Esophagus (tissue), 2 donors: ENCODE results near the gene TMEM131L. TPM values are rescaled to one million over a fixed set of nuclear protein-coding genes. Genes with fewer than 3 reads are reported as not detected.
A peak's percentile ranks its signal among the peaks of the same experiment; 100 is the strongest.

Source experiments
- H3K27ac ChIP-seq, 2 donors: one replicate each; pipeline ENCODE4 v1.5.1; 2013; ENCODE audit warnings: low read depth in 2 of 2, mild to moderate bottlenecking in 2 of 2, inconsistent platforms in 1 of 2, low read length in 1 of 2, moderate library complexity in 1 of 2
- H3K27me3 ChIP-seq, 2 donors: one replicate each; pipeline ENCODE4 v1.6.1; 2013; ENCODE audit warnings: low read length in 2 of 2, control low read depth in 1 of 2, mild to moderate bottlenecking in 1 of 2; ENCODE audit not compliant: insufficient read depth in 2 of 2, control insufficient read depth in 1 of 2
- H3K36me3 ChIP-seq, 2 donors: one replicate each; pipeline ENCODE4 v1.6.1; 2013; ENCODE audit warnings: low read length in 1 of 2; ENCODE audit not compliant: control insufficient read depth in 2 of 2, insufficient read depth in 2 of 2
- H3K4me1 ChIP-seq, 2 donors: one replicate each; pipeline ENCODE4 v1.6.1; 2013; ENCODE audit warnings: low read length in 1 of 2; ENCODE audit not compliant: control insufficient read depth in 2 of 2, insufficient read depth in 2 of 2
- H3K4me3 ChIP-seq, 2 donors: one replicate each; pipeline ENCODE4 v1.5.1; 2013; ENCODE audit warnings: low read length in 2 of 2, mild to moderate bottlenecking in 2 of 2, low read depth in 1 of 2, moderate library complexity in 1 of 2
- H3K9me3 ChIP-seq, 2 donors: one replicate each; pipeline ENCODE4 v1.6.1; 2013; ENCODE audit warnings: mild to moderate bottlenecking in 2 of 2, low read depth in 1 of 2, low read length in 1 of 2, moderate library complexity in 1 of 2; ENCODE audit not compliant: control insufficient read depth in 2 of 2, insufficient read depth in 1 of 2
- WGBS, 2 donors: extraction: QIAGEN DNeasy Blood & Tissue Kit; methylation state at CpG; one replicate each; pipeline ENCODE4 v1.1.7; 2013; 5-methylcytosine and 5-hydroxymethylcytosine counted together
- polyA plus RNA-seq, 2 donors: library from polyadenylated mRNA; stranded (reverse); fragments of 200-250 nt; gene quantifications; one replicate each; pipeline ENCODE4 v1.2.3, GENCODE V29; 2013
- donor health status: healthy with polysubstance abuse.
- donor health status: Bipolar disorder and iron deficiency.

TMEM131L gene
- polyA plus RNA-seq, 2 donors = 3.4 to 4.0 TPM

DNA sequence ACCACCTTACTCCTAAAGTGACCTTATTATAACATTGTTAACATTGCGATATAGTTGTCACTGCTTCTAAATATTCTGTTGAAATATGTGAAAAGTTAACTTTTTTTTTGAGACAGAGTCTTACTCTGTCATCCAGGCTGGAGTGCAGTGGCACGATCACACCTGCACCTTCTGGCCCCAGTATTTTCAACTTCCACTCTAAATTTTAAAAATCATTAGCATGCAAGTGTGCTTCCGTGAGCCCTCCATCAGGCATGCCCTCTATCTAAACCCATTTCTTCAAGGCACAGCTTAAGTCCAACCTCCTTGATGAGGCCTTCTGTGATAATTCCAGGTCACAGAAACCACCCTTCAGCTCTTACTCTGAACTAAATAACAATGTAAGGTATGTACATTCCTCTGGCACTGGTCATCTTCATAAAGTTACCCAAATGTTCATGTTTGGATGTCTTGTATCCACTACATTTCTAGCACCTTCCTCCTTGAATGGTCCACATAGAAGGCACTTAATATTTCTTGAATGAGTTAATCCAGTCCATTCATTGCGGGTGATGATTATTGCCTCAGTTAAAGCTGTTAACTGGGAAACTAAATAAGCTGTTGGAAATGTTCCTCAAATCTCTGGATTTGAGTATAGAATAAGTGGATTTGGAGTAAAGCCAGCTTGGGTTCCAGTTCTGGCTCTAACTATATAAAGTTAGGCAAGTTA is 38.6 kb upstream of the TMEM131L start:
- Histone ChIP-seq H3K27me3 (no peaks in the 10 kb centered on the region), H3K9me3 (no peaks in the 10 kb centered on the region), H3K4me3 (no peak overlapping the region), H3K27ac (no peak overlapping the region), H3K4me1 (no peaks in the 10 kb centered on the region), H3K36me3 (no peaks in the 10 kb centered on the region)
- WGBS, 2 donors = 93% methylated on average over 4 of the region's 4 CpGs

DNA sequence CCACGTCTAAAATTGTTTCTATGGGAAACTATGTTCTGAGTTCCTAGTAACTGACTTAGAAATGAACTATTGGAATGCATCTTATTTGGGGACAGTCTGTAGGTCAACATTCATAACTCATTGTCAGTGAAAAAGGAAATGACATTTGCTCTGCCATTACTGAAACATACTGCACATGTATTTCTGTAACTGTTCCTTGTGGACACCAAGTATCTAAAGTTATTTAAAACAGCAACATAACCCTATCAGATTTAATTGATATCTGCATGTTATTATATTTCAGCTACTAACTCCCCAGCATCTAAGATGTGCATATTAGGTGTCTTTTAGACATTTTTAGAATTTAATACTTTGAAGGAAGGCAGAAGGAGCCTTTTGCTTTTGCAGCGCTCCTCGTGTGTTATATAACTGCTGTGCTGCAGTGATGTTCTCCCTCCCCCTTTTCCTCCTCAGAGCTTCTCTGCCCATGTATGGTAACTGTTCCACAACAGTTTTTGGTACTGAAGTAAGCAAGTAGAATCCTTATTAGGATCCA is 37.2 kb upstream of the TMEM131L start:
- Histone ChIP-seq H3K4me3 (no peak overlapping the region), H3K27me3 (no peaks in the 10 kb centered on the region), H3K4me1 (no peaks in the 10 kb centered on the region), H3K27ac (no peak overlapping the region), H3K36me3 (no peaks in the 10 kb centered on the region), H3K9me3 (no peaks in the 10 kb centered on the region)
- WGBS, 2 donors = 63% methylated on average over 3 of the region's 3 CpGs

DNA sequence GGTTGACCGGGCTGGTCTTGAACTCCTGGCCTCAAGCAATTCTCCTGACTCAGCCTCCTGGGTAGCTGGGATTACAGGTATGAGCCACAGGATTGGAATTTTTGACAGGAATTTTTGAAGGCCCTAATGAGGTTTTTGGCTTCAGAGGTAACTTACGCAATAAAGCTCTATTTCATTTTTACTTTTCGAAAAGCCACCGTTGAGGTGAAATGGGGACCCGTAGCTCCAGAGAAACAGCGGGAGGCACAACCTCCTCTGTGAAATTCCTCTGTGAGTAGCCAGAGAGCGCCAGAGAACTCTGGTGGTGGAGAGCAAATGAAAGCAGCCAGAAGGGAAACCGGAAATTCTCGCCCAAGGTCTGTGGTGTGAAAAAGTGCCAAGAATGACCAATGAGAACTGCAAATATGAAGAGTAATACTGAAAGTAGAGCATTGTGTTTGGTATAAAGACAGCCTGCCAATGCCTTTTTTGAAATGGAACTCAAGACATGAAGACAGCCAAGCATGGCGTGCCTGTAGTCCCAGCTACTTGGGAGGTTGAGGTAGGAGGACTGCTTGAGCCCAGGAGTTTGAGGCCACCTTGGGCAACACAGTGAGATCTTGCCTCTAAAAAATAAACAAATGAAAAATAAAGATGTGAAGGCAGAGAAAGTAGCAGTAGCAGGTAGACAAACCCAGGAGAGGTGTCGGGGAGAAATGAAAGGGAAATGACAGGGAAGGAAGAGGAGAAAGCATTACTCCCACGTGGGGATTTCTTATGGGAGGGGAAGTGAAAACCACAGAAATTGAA is 33.0 kb upstream of the TMEM131L start:
- H3K27ac ChIP-seq = peak overlapping the region in 1 of 2 donors; percentile 45

DNA sequence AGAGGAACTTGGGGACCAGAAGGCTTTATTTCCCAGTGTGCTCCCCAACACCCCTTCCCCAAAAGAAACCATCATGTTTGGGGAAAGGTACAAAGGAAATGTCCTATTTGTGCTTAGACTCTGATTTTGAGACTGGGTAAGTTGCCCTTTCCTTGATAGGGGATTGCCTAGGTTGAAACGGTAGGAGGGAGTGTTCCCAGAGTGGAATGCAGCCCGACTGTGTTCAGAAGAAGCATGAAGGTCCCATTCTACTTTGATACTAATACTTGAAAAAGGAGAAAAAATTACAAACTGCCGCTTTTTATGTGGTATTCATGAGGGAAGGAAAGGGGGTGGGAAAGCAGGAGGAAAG is 32.4 kb upstream of the TMEM131L start:
- no peaks in the 10 kb centered on the region for H3K9me3 ChIP-seq
- H3K27ac ChIP-seq = no peak overlapping the region
- H3K4me1 ChIP-seq = no peaks in the 10 kb centered on the region
- H3K27me3 ChIP-seq = no peaks in the 10 kb centered on the region
- H3K36me3 ChIP-seq = no peaks in the 10 kb centered on the region
- no peak overlapping the region for H3K4me3 ChIP-seq
- WGBS, 2 donors = 53 to 59% methylated on average over 3 of the region's 3 CpGs

More for the DNA sequence above, 33.0 kb upstream of the TMEM131L start:
- H3K4me3 ChIP-seq = no peak overlapping the region
- H3K36me3 ChIP-seq = no peaks in the 10 kb centered on the region
- H3K4me1 ChIP-seq = no peaks in the 10 kb centered on the region
- WGBS, 2 donors = 54 to 56% methylated on average over 12 of the region's 12 CpGs
- H3K9me3 ChIP-seq = no peaks in the 10 kb centered on the region
- H3K27me3 ChIP-seq = no peaks in the 10 kb centered on the region

DNA sequence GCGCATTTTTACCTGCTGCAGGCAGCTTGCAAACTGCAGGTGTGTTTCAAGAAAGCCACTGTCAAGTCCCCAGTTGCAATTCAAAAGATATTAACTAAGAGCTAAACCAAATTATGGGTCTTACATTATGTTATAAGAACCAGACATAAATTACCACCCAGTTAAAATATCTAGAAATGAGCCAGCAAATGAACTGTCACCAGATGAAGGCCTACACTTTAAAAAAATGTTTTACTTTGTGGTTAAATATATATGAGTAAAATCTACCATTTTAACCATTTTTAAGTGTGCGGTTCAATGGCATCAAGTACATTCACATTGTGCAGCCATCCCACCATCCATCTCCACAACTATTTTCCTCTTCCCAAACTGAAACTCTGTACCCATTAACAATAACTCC is 32.0 kb upstream of the TMEM131L start:
- Histone ChIP-seq H3K27ac (no peak overlapping the region), H3K27me3 (no peaks in the 10 kb centered on the region), H3K4me3 (no peak overlapping the region), H3K9me3 (no peaks in the 10 kb centered on the region), H3K4me1 (no peaks in the 10 kb centered on the region), H3K36me3 (no peaks in the 10 kb centered on the region)
- WGBS, 2 donors = 64 to 88% methylated on average over 2 of the region's 2 CpGs

DNA sequence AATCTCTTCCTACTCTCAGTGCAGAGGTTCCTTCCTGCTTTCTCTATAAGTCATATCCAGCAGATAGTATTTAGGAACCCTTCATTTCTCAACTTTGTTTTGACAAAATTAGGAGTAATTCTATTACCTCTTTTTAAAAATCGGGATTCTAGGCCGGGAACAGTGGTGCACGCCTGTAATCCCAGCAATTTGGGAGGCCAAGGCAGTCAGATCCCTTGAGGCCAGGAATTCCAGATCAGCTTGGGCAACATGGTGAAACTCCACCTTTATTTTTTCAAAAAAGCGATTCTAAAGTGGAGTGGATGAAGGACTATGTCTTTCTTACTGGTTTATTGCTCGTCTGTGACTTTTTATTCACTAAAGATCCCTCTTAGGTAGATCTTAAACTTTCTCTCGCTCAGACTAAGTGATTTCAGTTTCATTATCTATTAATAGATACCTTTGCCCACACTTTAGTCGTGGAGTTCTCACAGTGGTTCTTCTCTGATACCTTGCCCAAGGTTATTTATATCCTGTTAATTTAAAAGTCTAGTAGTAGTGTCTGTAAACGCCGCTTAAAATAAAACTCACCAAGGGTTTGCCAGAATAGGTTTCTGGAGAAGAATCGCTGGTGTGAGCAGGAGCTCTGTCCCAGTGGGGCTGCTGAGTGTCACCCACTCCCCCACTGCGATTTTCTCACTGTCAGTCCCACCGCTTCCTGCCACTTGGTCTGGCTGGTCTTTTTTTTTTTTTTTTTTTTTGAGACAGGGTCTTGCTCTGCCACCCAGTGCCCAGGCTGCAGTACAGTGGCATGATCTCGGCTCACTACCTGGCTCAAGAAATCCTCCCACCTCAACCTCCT is 27.0 kb upstream of the TMEM131L start:
- H3K4me1 ChIP-seq = no peaks in the 10 kb centered on the region
- H3K27me3 ChIP-seq = no peaks in the 10 kb centered on the region
- peak overlapping the region in 1 of 2 donors; percentile 15 for H3K4me3 ChIP-seq
- H3K36me3 ChIP-seq = no peaks in the 10 kb centered on the region
- H3K27ac ChIP-seq = peak overlapping the region in 1 of 2 donors; percentile 22
- WGBS, 2 donors = 68 to 71% methylated on average over 13 of the region's 13 CpGs
- H3K9me3 ChIP-seq = no peaks in the 10 kb centered on the region

DNA sequence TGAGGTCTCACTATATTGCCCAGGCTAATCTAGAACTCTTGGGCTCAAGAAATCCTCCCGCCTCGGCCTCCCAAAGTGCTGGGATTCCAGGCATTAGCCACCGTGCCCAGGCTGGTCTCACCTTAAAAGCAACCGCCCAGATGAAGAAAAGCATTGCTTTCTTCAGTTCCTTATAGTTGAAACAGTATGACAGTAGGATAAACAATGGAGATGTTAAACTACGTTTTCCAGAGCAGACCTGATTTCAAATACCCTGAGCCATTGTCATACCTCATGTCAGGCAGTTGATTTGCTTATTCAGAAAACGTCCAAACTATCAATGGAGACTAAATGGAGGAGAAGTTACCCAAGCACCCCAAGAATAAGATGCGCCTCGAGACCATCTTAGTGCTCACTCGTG is 26.3 kb upstream of the TMEM131L start:
- H3K36me3 ChIP-seq = no peaks in the 10 kb centered on the region
- H3K9me3 ChIP-seq = no peaks in the 10 kb centered on the region
- 89 to 94% methylated on average over 9 of the region's 9 CpGs for WGBS, 2 donors
- no peaks in the 10 kb centered on the region for H3K4me1 ChIP-seq
- no peaks in the 10 kb centered on the region for H3K27me3 ChIP-seq
- no peak overlapping the region for H3K27ac ChIP-seq
- H3K4me3 ChIP-seq = no peak overlapping the region

DNA sequence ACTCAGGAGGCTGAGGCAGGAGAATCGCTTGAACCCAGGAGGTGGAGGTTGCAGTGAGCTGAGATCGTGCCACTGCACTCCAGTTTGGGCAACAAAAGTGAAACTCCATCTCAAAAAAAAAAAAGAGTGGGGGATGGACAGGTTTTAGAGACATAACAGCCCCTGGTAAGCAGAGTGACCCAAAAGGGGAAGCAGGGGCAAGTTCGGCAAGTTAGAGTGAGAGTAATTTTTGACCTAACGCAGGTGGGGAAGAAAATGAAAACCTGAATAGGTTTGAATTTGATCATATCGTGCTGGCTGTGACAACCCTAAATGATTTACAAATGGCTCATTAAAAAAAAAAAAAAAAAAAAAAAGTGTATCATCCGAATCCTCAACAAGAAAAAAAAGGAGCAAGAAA is 25.7 kb upstream of the TMEM131L start:
- Histone ChIP-seq H3K27me3 (no peaks in the 10 kb centered on the region), H3K36me3 (no peaks in the 10 kb centered on the region), H3K4me1 (no peaks in the 10 kb centered on the region), H3K27ac (no peak overlapping the region), H3K4me3 (no peak overlapping the region), H3K9me3 (no peaks in the 10 kb centered on the region)
- WGBS, 2 donors = 89 to 90% methylated on average over 5 to 6 of the region's 6 CpGs

DNA sequence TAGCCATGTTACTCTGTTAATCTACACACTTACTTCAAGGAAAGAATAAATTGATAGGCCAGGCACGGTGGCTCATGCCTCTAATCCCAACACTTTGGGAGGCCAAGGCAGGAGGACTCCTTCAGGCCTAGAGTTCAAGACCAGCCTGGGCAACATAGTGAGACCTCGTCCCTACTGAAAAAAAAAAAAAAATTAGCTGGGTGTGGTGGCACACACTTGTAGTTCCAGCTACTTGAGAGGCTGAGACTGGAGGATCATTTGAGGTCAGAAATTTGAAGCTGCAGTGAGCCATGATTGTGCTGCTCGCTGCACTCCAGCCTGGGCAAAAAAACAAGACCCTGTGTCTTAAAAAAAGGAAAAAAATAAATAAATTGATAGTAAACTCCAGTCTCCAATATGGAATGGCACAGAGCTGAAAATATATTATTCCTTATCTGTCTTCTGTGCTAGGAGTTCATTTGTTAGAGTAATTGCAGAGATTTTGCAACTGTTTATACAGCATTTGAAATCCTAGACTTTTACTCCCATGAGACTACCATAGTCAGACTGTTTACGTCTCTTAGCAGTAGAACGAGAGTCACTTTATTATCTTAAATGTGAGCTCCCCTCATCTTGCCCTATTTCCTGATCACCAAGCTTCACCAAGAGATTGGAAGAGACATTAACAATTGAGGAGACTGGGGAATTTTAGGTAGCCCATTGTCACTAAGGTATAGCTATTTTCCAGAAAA is 18.8 kb upstream of the TMEM131L start:
- WGBS, 2 donors = 82 to 86% methylated on average over 5 of the region's 5 CpGs
- Histone ChIP-seq H3K27me3 (no peaks in the 10 kb centered on the region), H3K27ac (no peak overlapping the region), H3K36me3 (no peaks in the 10 kb centered on the region), H3K4me3 (no peak overlapping the region), H3K9me3 (no peaks in the 10 kb centered on the region), H3K4me1 (no peaks in the 10 kb centered on the region)
